ENCODE measurements around the gene GRM2.
"Not testable (repeated sequence)": the region's sequence is repeated elsewhere in the genome, so short reads cannot be mapped to it uniquely, and the experiment has no call there.

Gene GRM2

GRCh38 chr3:51729042-51729633, 22.3 kb downstream of the GRM2 start:
- no peak for FAIRE-seq

DNA sequence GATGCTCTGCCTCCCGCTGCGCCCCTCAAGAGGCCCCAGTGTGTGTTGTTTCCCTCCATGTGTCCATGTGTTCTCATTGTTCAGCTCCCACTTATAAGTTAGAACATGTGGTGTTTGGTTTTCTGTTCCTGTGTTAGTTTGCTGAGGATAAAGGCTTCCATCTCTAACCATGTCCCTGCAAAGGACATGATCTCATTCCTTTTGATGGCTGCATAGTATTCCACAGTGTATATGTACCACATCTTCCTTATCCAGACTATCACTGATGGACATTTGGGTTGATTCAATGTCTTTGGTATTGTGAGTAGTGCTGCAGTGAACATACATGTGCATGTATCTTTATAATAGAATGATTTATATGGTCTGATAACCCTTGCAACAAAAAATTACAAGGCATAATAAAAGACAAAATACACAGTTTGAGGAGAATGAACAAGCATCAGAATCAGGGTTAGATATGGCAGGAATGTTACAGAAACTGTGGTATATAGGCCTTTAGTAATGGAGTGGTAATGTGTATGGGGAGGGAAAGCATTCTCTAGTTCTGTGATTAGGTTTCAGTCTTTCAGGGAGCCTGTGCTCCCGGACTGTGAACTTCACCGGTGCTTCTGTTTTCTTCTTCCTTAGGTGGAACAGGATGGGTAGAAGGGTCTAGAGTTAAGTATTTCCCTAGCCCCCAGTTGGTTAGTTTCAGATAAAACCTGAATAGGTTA, 27.1 kb downstream of the GRM2 start:
- FAIRE-seq, result no peak

GRCh38 chr3:51734572-51734907, 27.7 kb downstream of the GRM2 start:
- FAIRE-seq, result no peak

DNA sequence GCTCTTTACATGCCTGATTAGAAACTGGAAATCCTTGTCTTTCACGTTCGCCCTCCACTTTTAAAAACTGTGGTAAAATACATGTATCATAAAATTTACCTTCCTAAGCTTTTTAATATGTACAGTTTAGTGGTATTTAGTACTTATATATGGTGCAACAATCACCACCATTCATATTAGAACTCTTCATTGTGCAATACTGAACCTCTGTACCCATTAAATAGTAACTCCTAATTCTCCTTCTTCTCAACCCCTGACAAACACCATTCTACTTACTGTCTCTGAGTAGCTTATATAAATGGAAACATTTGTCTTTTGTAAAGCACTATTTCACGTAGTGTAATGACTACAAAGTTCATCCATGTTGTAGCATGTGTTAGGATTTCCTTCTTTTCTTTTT, 28.2 kb downstream of the GRM2 start:
- no peak for FAIRE-seq

- no peak for FAIRE-seq
Measured at GRCh38 chr3:51735950-51736349, 29.1 kb downstream of the GRM2 start.

DNA sequence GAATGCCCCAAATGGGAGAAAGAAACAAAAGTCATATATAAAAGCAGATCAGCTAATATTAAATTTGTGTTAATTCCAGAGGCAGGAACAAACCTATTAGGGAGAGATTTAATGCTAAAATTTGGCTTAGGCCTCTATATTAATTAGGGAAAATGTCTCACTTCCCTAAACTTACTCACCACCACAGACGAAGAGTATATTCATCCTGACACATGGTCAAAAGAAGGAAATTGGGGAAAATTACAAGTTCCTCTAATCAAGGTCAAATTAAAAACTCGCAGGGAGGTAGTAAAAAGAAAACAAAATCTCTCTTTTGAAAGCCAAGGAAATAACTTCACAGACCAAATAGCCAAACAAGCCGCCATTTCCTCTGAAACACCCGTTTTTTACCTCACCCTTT, 32.2 kb downstream of the GRM2 start:
- no peak for FAIRE-seq

DNA sequence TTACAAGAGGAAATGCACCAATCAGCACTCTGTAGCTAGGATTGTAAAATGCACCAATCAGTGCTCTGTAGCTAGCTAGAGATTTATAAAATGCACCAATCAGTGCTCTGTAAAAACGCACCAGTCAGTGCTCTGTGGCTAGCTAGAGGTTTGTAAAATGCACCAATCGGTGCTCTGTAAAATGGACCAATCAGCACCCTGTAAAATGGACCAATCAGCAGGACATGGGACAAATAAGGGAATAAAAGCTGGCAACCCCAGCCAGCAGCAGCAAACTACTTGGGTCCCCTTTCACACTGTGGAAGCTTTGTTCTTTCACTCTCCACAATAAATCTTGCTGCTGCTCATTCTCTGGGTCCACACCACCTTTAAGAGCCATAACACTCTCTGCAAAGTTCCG, 35.5 kb downstream of the GRM2 start:
- not testable (repeated sequence) for FAIRE-seq

- not testable (repeated sequence) for FAIRE-seq
Measured at GRCh38 chr3:51742978-51743377, 36.1 kb downstream of the GRM2 start.

DNA sequence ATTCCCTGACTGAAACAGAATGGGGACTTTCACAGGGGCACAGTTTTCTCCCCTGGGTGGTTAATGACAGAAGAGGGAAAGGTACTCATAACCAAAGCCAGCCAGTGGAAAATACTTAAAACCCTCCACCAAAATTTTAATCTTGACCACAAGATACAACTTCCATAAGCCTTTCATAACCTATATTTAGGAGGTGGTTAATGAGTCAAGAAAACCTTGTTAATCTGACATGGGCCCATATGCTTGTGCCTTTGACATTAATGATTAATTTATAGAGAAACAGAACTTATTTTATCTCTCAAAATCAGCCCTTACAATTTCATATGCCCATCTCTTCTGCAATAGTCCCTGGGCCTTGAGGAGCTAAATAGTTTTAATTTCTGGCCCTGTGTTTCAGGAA, 41.0 kb downstream of the GRM2 start:
- no peak for FAIRE-seq

- FAIRE-seq, result no peak
Measured at GRCh38 chr3:51748327-51748726, 41.5 kb downstream of the GRM2 start.

DNA sequence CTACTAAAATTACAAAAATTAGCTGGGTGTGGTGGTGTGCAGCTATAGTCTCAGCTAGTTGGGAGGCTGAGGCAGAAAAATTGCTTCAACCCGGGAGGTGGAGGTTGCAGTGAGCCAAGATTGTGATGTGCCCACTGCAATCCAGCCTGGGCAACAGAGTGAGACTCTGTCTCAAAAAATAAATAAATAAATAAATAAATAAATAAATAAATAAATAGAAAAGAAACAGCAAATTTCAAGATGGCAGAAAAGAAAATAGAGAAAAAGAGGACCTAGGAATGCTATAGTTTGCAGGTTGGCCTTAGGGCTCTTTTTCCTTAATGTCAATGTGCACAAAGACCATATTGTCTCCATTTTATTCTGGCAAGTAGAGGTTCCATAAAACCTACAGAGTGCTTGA, 44.0 kb downstream of the GRM2 start:
- no peak for FAIRE-seq

DNA sequence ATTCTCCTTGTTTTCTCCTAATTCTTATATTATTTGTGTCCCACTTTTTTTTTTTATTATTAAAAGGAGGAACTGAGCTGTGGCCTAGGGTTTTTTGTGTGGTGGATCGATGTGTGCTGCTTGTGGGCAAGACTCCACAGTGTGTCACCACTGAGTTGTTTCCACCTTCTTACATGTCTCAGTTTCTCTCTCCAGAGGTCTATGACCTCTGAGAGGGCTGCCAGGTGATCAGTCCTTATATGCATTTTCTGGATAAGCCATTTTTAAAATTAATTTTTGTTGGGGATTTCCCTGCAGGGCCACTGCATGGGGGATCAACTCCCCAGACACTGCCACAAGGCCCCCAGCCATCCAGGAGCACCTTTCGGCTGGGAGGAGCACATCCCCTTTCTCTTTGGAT, 44.4 kb downstream of the GRM2 start:
- no peak for FAIRE-seq

DNA sequence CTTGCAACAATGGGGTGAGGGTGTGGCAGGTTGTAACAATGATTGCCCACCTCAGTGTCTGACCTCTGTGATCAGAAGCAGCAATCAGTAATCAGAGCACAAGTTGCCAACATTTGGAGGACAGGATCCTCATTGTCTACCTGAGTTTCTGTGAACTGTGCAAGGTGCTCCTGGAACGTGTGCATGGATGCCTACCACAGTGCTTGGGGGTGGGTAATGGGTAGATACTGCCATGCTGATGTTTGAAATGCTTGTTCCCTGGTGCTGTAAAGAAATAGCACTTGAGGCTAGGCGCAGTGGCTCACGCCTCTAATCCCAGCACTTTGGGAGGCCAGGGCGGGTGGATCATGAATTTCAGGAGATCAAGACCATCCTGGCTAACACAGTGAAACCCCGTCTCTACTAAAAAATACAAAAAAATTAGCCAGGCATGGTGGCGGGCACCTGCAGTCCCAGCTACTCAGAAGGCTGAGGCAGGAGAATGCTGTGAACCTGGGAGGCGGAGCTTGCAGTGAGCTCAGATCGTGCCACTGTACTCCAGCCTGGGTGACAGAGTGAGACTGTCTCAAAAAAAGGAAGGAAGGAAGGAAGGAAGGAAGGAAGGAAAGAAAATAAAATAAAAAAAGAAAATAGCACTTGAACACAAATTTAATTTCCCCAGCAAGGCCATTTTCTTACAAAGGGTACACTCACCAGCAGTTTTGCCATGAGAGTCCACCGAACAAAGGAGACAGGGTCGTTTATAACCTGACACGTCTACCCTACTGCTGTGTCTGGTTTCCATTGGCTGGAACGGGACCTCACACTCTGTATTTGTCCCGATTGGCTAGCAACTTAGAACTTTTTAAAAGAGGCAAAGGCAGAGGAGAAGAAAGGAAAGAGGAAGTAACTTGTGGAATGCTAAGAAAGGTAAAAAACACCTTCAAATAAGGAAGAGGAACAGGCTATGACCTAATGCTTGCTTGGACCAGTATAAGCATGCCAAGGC, 47.2 kb downstream of the GRM2 start:
- not testable (repeated sequence) for FAIRE-seq

DNA sequence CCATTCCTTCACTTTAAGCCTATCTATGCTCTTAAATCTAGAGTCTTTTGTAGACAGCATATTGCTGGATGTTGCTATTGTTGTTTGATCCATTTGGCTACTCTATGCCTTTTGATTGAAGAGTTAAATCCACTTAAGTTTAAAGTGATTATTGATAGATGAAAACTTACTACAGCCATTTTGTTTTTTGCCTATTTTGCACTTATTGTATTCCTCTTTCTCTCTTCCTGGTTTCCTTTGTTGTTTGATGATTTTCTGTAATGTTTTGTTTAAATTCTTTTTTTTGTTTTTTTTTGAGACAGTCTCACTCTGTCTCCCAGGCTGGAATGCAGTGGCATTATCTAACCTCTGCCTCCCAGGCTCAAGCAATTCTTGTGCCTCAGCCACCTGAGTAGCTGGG, 52.3 kb downstream of the GRM2 start:
- FAIRE-seq, result no peak
